ENCODE results near the gene POLR2F.
"Not testable (repeated sequence)": the region's sequence is repeated elsewhere in the genome, so short reads cannot be mapped to it uniquely, and the experiment has no call there.

Gene POLR2F

DNA sequence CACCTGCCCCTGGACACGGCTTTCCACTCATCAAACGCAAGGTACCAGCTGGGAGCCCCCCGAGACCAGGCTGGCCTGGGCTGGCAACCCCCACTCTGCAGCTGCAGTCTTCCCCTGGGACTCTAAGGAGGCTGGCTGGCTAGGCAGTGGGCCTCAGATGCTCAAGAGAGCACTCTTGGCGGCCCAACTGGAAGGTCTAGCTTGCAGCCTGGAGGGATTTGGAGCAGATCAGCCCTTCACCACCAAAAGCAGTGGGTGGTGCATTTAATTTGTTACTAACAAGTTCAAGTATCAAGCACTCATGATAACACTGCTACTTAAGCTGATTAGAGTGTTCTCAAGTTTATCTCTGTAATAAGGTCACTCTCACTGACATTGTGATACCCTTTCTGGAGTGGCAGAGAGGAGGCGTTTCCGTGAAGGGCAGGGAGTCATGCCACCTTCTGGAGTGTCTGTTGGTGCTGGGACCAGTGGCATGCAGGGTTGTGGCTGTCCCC, 21.6 kb upstream of the POLR2F start:
- TF ChIP-seq ZNF274 (IDR thresholded peaks at IDR 0.05; ENCODE audit: low read depth, low read length): no peak

DNA sequence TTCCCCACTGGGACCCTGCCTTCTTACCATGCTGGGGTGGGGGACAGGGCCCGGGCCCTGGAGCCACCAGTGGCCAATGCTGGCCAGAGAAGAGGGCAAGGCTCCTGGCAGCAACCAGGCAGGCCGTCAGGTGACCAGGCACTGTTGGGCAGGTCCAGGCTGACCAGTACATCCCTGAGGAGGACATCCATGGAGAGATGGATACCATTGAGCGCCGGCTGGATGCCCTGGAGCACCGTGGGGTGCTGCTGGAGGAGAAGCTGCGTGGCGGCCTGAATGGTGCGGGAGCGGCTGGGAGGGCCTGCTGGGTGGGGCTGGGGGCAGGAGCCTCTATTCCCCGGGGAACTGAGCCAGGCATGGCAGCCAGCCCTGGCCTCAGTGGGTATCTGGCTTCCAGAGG, 21.1 kb upstream of the POLR2F start:
- H3K4me3 ChIP-seq (ENCODE audit: low read length): no peak overlapping the region
- no peak for TF ChIP-seq ZNF274 (IDR thresholded peaks at IDR 0.05; ENCODE audit: low read depth, low read length)

More for the DNA sequence above, 21.6 kb upstream of the POLR2F start:
- H3K4me3 ChIP-seq (ENCODE audit: low read length): no peak overlapping the region

DNA sequence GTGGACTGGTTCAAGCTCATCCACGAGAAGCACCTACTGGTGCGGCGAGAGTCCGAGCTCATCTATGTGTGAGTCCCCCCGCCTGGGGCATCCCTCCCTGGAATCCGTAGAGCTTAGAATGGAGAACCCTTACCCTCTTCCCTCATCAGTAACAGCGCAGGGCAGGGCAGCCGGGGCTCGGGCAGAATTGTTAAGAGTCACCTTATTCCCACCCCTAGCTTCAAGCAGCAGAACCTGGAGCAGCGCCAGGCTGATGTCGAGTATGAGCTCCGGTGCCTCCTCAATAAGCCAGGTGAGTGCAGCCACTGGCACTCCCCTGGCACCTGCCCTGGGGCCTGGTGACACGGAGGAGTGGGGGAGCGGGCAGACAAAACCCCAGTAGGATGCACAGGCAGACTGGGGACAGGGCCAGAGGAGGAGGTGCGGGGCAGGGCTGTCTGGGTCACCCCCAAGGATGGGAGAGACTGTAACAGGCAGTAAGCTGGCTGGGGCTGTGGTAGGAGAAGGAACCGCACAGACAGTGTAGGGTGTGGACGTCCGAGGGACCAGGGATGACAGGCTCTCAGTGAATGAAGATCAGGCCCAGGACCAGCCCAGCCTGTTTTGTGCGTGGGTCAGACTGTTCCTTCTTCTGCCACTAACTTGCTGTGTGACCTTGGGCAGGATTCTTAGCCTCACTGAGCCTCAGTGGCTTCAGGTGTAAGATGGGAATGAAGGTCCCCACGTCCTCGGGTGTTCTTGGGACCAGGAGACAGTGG, 20.5 kb upstream of the POLR2F start:
- TF ChIP-seq ZNF274 (IDR thresholded peaks at IDR 0.05; ENCODE audit: low read depth, low read length): no peak
- H3K4me3 ChIP-seq (ENCODE audit: low read length): no peak overlapping the region

GRCh38 chr22:37933711-37934376, 19.7 kb upstream of the POLR2F start:
- no peak for TF ChIP-seq ZNF274 (IDR thresholded peaks at IDR 0.05; ENCODE audit: low read depth, low read length)
- no peak overlapping the region for H3K4me3 ChIP-seq (ENCODE audit: low read length)

GRCh38 chr22:37940698-37941376, 12.7 kb upstream of the POLR2F start:
- TF ChIP-seq ZNF274 (IDR thresholded peaks at IDR 0.05; ENCODE audit: low read depth, low read length): no peak
- no peak overlapping the region for H3K4me3 ChIP-seq (ENCODE audit: low read length)

DNA sequence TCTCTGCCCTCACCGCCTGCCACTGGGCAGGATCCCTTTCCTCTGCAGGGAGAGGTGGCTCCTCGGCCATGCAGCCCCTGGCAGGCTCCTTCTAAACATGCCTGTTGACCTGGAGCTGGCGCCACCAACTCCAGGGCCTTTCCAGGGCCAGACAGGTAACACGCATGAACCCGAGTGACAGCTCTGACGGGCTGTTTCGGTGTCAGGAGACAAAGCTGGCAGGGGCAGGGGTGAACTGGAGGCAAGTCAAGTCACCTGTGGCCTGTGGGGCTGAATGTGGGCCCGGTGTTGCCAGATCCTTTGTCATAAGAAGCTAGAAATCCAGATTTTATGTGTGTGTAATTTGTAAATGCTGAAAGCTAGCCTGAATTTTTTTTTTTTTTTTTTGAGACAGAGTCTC, 11.4 kb upstream of the POLR2F start:
- no peak for TF ChIP-seq ZNF274 (IDR thresholded peaks at IDR 0.05; ENCODE audit: low read depth, low read length)
- H3K4me3 ChIP-seq (ENCODE audit: low read length): no peak overlapping the region

- TF ChIP-seq ZNF274 (IDR thresholded peaks at IDR 0.05; ENCODE audit: low read depth, low read length): no peak
- H3K4me3 ChIP-seq (ENCODE audit: low read length): no peak overlapping the region
These were observed 10.2 kb upstream of the POLR2F start for GRCh38 chr22:37943136-37943824.

DNA sequence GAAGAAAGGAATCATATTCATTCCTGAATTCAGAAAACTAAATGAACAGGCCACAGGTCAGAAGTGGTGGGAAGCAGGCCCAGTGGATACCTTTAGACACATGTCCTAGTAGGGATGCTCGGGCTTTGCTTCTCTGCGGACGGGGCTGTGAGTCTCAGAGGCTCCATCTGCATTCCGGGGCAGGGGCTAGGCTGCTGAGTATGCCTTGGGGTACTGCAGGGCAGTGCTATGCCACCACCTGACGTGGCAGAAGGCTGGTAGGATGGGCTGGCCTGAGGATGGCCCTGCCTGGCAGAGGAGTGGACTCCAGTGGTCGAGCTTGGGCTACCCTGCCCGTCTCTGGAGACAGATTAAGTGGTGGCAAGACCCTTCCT, 9.7 kb upstream of the POLR2F start:
- TF ChIP-seq ZNF274 (IDR thresholded peaks at IDR 0.05; ENCODE audit: low read depth, low read length): no peak
- H3K4me3 ChIP-seq (ENCODE audit: low read length): no peak overlapping the region

DNA sequence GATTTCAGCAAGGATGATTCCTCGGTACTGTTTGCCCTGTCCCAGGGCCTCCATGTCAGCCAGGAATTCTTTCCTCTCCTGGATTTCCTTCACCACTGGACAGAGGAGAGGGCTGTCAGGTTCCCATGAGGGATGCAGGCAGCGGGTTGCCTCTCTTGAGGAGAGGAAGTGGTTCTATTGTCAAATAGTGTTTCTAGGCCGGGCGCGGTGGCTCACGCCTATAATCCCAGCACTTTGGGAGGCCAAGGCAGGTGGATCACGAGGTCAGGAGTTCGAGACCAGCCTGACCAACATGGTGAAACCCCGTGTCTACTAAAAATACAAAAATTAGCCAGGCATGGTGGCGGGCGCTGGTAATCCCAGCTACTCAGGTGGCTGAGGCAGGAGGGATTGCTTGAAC, 9.1 kb upstream of the POLR2F start:
- not testable (repeated sequence) for H3K4me3 ChIP-seq (ENCODE audit: low read length)

GRCh38 chr22:37947142-37947795, 6.2 kb upstream of the POLR2F start:
- H3K4me3 ChIP-seq (ENCODE audit: low read length): not testable (repeated sequence)

DNA sequence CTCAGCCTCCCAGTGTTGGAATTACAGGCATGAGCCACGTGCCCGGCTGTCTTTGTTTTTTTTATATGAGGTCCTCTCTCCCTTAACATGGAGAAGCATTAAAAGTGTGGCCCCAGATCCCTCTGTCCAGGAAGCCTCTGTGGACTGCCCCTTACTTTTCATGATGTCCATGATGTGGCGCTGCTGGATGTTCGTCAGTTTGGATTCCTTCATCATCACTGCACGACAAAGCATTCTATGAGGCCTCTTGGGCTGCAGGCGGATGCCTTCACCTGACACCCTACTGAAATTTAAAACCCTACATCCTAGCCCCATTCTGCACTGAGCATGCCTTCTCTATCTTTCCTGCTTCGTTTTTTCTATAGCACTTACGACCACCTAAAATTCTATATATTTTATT, 2.2 kb upstream of the POLR2F start:
- H3K4me3 ChIP-seq (ENCODE audit: low read length): no peak overlapping the region
- no peak for TF ChIP-seq ZNF274 (IDR thresholded peaks at IDR 0.05; ENCODE audit: low read depth, low read length)

- peak overlapping the region; percentile 90; the same call in 1 of the 2 replicates for H3K4me3 ChIP-seq (ENCODE audit: low read length)
These were observed 870 bp upstream of the POLR2F start for GRCh38 chr22:37952629-37953028.

GRCh38 chr22:37953062-37953436, 450 bp upstream of the POLR2F start:
- no peak for TF ChIP-seq ZNF274 (IDR thresholded peaks at IDR 0.05; ENCODE audit: low read depth, low read length)
- peak overlapping the region; percentile 90 for H3K4me3 ChIP-seq (ENCODE audit: low read length)

DNA sequence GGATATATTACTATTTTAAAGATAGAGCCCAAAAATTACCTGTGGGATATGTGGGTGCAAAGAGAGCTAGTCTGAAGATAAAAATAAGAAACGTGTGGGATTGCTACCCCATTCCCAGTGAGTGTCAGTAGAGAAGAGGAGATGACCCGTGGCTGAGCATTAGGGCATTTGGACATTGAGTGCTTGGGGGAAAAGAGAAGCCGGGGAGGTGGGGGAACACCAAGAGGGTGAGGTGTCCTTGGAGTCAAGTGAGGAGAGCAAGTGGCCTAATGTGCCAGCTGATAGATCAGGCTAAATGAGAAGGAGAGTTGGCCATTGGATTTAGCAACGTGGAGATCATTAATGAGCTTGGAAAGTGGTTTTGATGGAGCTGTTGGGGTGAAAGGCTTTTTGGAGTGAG, 1.2 kb downstream of the POLR2F start:
- TF ChIP-seq ZNF274 (IDR thresholded peaks at IDR 0.05; ENCODE audit: low read depth, low read length): no peak
- peak overlapping the region; percentile 90; the same call in 1 of the 2 replicates for H3K4me3 ChIP-seq (ENCODE audit: low read length)

DNA sequence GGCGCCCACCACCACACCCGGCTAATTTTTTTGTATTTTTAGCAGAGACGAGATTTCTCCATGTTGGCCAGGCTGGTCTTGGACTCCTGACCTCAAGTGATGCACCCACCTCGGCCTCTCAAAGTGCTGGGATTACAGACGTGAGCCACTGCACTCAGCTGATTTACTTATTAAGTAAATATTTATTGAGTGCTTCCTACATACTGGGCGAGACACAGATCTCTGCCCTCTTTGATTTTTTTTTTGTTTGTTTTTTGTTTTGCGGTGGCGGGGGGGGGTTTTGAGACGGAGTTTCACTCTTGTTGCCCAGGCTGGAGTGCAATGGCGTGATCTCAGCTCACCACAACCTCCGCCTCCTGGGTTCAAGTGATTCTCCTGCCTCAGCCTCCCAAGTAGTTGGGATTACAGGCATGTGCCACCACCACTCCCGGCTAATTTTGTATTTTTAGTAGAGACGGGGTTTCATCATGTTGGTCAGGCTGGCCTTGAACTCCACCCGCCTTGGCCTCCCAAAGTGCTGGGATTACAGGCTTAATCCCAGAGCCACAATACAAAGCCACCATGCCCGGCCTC, 2.4 kb downstream of the POLR2F start:
- not testable (repeated sequence) for H3K4me3 ChIP-seq (ENCODE audit: low read length)

Data from GM08714 (cell line).